PC-9 (cell line): ENCODE measurements around the gene GAK.

Experiments used
- EZH2 ChIP-seq: fragments of 200-600 bp; sonication (generic); IDR thresholded peaks from 2 replicates; pipeline ENCODE4 v1.8.0; 2017; ENCODE audit warnings: antibody characterized with exemption, low read depth
- TF ChIP-seq, protein P1 (sequence below): fragments of 200-600 bp; sonication (generic); conservative IDR thresholded peaks from 2 replicates; pipeline ENCODE4 v1.6.1; 2017; ENCODE audit warnings: mixed run types, antibody characterized with exemption, mild to moderate bottlenecking, moderate library complexity

DNA sequence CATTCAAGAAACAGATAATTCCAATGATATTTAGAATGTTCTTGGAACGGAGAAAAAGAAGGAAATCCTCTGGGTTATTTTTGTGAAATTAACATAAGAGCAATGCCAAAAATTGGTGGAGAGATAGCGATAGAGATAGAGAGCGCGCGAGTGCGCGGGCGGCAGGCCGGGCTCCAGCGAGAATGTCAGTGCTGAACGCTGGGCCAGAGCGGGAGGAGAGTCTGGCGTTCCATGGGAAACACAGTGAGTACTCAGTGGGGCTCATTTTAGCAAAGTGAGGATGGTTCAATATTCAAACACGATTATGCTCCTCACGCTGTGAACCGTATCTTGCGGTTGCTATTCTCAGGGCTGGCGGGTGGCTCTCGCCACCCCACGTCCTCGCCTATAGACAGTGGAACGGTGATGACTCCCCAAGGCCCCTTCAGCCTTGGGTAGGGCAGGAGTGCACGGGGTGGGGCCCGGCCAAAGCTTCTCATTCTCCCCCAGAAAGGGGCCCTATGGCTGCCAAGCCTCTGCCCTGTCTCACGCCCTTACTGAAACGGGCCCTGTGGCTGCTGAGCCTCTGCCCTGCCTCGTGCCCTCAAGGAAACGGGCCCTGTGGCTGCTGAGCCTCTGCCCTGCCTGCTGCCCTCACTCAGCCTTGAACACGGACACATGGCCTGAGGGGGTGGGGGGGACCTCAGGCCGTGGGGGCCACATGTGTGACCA lies 123.1 kb downstream of the GAK start:
- TF ChIP-seq, protein P1, sequence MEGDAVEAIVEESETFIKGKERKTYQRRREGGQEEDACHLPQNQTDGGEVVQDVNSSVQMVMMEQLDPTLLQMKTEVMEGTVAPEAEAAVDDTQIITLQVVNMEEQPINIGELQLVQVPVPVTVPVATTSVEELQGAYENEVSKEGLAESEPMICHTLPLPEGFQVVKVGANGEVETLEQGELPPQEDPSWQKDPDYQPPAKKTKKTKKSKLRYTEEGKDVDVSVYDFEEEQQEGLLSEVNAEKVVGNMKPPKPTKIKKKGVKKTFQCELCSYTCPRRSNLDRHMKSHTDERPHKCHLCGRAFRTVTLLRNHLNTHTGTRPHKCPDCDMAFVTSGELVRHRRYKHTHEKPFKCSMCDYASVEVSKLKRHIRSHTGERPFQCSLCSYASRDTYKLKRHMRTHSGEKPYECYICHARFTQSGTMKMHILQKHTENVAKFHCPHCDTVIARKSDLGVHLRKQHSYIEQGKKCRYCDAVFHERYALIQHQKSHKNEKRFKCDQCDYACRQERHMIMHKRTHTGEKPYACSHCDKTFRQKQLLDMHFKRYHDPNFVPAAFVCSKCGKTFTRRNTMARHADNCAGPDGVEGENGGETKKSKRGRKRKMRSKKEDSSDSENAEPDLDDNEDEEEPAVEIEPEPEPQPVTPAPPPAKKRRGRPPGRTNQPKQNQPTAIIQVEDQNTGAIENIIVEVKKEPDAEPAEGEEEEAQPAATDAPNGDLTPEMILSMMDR = no peak
- no peak for TF ChIP-seq EZH2
